Astrocyte of the spinal cord (primary cell): ENCODE results near the gene GNE.

Source experiments
- DNase-seq: peaks from one replicate; pipeline ENCODE4 v3.0.0; 2011; ENCODE audit warnings: low read depth, low spot score
- H3K4me3 ChIP-seq: 2 replicates; pipeline ENCODE4 v1.5.1; 2011; ENCODE audit warnings: low read depth, mild to moderate bottlenecking, low read length, moderate library complexity
- CTCF ChIP-seq: IDR thresholded peaks from 2 replicates; pipeline ENCODE4 v1.5.1; 2012; ENCODE audit warnings: low read depth, mild to moderate bottlenecking, low read length, inconsistent platforms
- in situ Hi-C: cut with HindIII; loops from 2 replicates; pipeline ENCODE4 v1.10.0; 2017; ENCODE audit warnings: low sequenced_read_pairs

GNE gene

GRCh38 chr9:36193023-36193422 lies 65.2 kb downstream of the GNE start:
- DNase-seq = no peak
- in situ Hi-C loops = no loop called here
- TF ChIP-seq CTCF = no peak
- peak overlapping the region; percentile 64 for H3K4me3 ChIP-seq

GRCh38 chr9:36192196-36192595 lies 66.1 kb downstream of the GNE start:
- TF ChIP-seq CTCF = no peak
- peak overlapping the region; percentile 64 for H3K4me3 ChIP-seq
- no peak for DNase-seq
- in situ Hi-C loops = no loop called here

- no peak for DNase-seq
- H3K4me3 ChIP-seq = peak overlapping the region; percentile 64
- in situ Hi-C loops = no loop called here
- no peak for TF ChIP-seq CTCF
These were observed 66.6 kb downstream of the GNE start for GRCh38 chr9:36191686-36192085.

- TF ChIP-seq CTCF = no peak
- no peak for DNase-seq
- in situ Hi-C loops = no loop called here
- peak overlapping the region; percentile 64 for H3K4me3 ChIP-seq
These were observed 67.0 kb downstream of the GNE start for GRCh38 chr9:36191290-36191645.

- peak within 1 kb of the TSS; percentile 64 for H3K4me3 ChIP-seq
- DNase-seq = peak; percentile 98
- TF ChIP-seq CTCF = peak; percentile 55
- in situ Hi-C loops = no loop called here
These were observed 67.6 kb downstream of the GNE start, which contains the start of gene CLTA for GRCh38 chr9:36190388-36191289. TSS of gene CLTA (plus strand) at chr9:36190921. CDS start at chr9:36191057, 136 bp downstream.

GRCh38 chr9:36189976-36190375 lies 68.3 kb downstream of the GNE start:
- no peak for DNase-seq
- no peak for TF ChIP-seq CTCF
- in situ Hi-C loops = no loop called here
- peak overlapping the region; percentile 64 for H3K4me3 ChIP-seq
